ENCODE measurements around the gene ITGAL. TPM values are rescaled to one million over a fixed set of nuclear protein-coding genes. Genes with fewer than 3 reads are reported as not detected.

Gene ITGAL
- total and polyA plus RNA-seq, 2 of the 13 experiments (the other 11 are each of a cell fraction or from before 2014, with no cell fraction given) = 0.86 to 1.2 TPM

- TF ChIP-seq HINFP (CRISPR knock-in tag; IDR thresholded peaks at IDR 0.05; ENCODE audit: low read depth) = 0 out of 2 replicates have a peak, but pooled peaks have one; percentile 21
- TF ChIP-seq ZNF362 (CRISPR knock-in tag; IDR thresholded peaks at IDR 0.05; ENCODE audit: borderline replicate concordance) = no peak; the same call in 1 of the 2 replicates
- TF ChIP-seq ZNF333 (CRISPR knock-in tag; IDR thresholded peaks at IDR 0.05; ENCODE audit: borderline replicate concordance) = peak; percentile 92
- TF ChIP-seq TFE3 (CRISPR knock-in tag; IDR thresholded peaks at IDR 0.05) = peak; percentile 77
- TF ChIP-seq HNRNPK (IDR thresholded peaks at IDR 0.05; ENCODE audit: low read depth, low read length, poor library complexity, severe bottlenecking) = no peak
- peak; percentile 19; the same call in 1 of the 2 replicates for TF ChIP-seq HBP1 (CRISPR knock-in tag; IDR thresholded peaks at IDR 0.05; ENCODE audit: low read depth)
- TF ChIP-seq ZNF282 (IDR thresholded peaks at IDR 0.05; ENCODE audit: partially characterized antibody) = no peak
- TF ChIP-seq KLF12 (CRISPR knock-in tag; IDR thresholded peaks at IDR 0.05; ENCODE audit: borderline replicate concordance) = peak; percentile 96
- TF ChIP-seq RERE (CRISPR knock-in tag; IDR thresholded peaks at IDR 0.05; ENCODE audit: low read depth) = no peak; the same call in 1 of the 2 replicates
- TF ChIP-seq ZBTB4 (CRISPR knock-in tag; IDR thresholded peaks at IDR 0.05; ENCODE audit: borderline replicate concordance) = peak; percentile 84; the same call in 1 of the 2 replicates
- TF ChIP-seq ZZZ3 (CRISPR knock-in tag; IDR thresholded peaks at IDR 0.05; ENCODE audit: borderline replicate concordance) = peak; percentile 82
- TF ChIP-seq PRPF4 (IDR thresholded peaks at IDR 0.05; ENCODE audit: low read depth, low read length, poor library complexity, severe bottlenecking) = no peak
These were observed 42.7 kb upstream of the ITGAL start, which contains the start of gene DCTPP1 (continued) for GRCh38 chr16:30429678-30430427.
